SK-N-SH (cell line): ENCODE data around the gene ACER3.

ENCODE experiments used
- CTCF ChIP-seq: fragments of 200-600 bp; sonication (generic); IDR thresholded peaks from 2 replicates; pipeline ENCODE4 v1.6.1; 2017; ENCODE audit warnings: antibody characterized with exemption, mild to moderate bottlenecking, moderate library complexity
- GABPA ChIP-seq: IDR thresholded peaks from 2 replicates; pipeline ENCODE4 v1.4.0; 2012; ENCODE audit warnings: low read depth, mild to moderate bottlenecking
- POLR2AphosphoS5 ChIP-seq: IDR thresholded peaks from 2 replicates; pipeline ENCODE4 v1.6.1; 2012; ENCODE audit warnings: low read depth, low read length
- TF ChIP-seq, protein P1 (sequence below): IDR thresholded peaks from 2 replicates; pipeline ENCODE4 v1.4.0; 2012; ENCODE audit warnings: low read depth

DNA sequence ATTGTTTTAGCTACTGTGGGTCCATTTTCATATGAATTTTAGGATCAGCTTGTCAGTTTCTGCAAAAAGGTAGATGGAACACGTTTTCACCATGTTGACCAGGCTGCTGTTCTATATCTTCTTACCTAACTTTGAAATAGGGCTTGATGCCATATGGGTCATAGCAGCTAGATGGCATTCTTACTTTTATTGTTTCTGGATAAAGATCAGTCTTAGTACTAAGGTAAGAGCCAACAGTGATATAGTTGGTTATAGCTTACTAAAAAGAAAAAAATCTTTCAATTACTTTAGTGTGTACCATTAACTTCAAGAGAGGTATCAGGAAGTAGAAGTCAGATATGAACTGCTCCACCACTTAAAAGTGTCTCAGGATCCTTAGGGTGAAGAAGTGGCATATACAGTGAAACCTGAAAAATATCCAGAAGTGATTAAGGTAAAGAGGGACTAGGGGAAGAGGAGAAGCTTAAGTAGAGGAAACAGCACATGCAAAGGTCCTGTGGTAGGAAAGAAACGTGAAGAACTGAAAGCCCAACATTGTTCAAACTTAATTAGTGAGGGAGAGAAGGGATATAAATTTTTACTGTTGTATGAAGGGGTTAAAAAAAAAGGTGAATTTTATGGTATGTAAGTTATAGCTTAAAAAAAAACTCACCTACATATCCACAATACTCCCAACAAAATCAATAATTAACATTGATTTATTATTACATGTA lies 113.6 kb downstream of the ACER3 start:
- no peak for TF ChIP-seq GABPA
- TF ChIP-seq CTCF, result no peak
- TF ChIP-seq, protein P1, sequence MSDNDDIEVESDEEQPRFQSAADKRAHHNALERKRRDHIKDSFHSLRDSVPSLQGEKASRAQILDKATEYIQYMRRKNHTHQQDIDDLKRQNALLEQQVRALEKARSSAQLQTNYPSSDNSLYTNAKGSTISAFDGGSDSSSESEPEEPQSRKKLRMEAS, result no peak
- no peak for TF ChIP-seq POLR2AphosphoS5
